HL-60/S4 treated with phorbol 12-myristate 13-acetate at 8.2 ng/mL for 4 days and 3 days (cell line): Measurements from ENCODE around the gene C16orf74.

Experiments used
- in situ Hi-C: fragments of 300-500 bp; cut with MboI; formaldehyde crosslinking; loops from 2 replicates; pipeline ENCODE4 v1.15.0; 2022; ENCODE audit warnings: low sequenced_read_pairs

The C16orf74 gene

DNA sequence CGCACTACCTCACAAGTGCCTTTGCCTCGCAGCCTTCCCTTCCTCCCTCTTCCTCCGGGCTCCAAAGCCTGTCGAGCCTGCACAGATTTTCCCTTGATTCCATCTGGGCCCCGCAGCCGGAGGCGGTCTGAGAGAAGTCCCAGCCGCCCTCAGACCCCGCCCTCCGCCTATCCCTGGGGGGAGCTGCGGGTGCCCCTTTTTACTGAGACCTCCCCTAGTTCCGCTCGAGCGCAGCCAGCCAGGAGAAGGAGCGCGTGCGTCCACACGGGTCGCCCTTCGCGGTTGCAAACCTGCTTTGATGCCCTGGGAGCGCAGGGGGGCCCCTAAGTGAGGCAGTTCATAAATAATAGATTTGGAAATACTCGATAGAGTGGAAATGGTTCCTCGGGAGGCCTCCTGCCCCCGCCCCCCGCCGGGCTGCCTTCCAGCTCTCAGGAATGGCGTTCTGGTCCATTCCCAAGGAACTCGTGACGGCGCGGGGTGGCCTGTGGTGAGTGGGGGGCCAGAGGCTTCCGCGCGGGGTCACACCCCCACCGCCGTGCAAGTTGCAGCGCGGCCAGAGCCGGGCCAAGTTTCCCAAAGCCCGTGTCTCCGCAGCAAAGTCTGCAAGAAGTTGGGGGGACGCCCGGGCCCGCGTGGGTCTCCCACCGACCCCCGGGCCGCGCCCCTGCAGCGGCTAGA, 610 bp downstream of the C16orf74 start:
- in situ Hi-C loops: no loop called here

DNA sequence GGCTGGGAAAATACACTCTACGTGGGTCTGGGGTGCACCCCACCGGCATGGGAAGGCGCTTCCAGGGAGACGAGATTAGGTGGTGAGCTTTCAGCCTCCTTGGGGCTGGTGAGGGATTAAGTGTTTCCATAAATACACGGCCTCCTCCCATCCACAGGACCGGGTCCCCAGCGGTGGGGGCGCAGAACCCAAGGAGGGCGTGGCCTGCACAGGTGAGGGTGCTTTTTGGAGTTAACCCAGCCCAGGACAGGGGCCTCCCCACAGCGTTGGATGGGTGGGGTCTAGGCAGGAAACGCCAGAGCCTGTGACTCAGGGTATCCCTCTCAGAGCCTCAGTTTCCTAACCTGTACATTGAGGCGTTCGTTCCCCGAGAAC, 1.1 kb downstream of the C16orf74 start:
- in situ Hi-C loops: no loop called here

DNA sequence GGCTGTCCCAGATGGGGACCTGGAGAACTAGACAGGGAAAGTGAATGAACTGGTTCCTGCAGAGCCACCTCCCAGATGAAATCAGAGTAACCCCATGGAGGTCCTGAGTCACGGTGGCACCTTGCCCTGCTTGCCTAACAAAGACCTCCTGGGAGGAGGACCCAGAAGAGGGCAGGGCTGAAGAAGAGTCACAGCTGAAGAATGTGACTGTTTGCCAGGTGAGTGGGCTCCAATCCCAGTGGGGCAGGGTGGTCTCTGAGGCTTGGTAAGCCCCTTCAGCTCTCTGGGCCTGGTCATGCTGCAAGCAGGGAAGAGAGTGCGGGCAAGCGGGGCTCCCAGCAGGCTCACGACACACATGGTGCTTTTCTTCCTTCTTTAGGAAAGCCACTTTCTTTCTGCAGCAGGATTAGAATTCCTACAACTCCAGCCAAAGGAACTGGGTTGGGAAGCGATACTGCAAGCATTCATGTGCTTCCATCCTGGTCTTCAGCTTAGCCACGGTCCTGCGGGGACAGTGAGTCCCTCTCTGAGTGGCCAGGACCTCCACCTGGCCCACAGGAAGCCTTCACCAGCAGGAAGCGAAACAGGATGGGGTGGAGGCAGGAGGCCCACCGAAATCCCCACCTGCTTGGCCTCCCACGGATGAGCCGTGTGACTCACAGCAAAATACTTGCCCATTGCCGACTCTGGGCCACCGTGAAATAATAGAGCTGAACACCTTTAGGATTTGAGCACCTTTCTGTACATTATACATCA, 4.3 kb downstream of the C16orf74 start:
- in situ Hi-C loops: no loop called here

DNA sequence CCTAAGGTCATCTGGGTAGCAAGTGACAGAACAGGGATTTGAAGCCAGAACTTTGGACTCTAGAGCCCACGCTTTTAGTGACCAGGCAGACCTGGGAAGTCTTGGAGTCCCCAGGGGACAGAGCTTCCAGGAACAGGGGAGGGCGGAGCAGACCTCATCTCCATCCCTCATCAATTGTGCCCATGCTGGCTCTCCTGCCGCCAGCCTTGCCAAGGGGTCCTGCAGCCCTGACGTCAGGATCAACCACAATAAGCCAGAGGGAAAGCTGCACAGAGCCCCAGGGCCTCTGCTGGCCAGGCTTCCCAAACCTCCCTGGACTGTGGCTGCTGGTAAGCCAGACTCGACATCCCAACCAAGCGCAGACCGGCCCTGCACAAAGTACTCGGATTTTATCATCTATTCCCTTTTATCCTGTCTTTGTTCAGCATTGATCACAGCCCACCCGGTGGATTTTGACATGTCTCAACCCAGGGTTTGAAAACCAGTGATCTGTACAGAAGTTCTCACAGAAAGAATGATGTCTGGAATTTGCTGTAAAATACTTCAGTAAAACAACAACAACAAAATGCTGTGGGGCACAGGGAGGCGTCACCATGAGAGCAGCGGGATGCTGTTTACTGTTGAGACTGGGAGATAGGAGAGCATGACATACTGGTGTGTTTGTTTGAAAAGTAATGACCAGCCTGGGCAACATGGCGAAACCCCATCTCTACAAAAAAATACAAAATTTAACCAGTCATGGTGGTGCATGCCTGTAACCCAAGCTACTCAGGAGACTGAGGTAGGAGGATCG, 11.8 kb downstream of the C16orf74 start:
- in situ Hi-C loops: no loop called here

DNA sequence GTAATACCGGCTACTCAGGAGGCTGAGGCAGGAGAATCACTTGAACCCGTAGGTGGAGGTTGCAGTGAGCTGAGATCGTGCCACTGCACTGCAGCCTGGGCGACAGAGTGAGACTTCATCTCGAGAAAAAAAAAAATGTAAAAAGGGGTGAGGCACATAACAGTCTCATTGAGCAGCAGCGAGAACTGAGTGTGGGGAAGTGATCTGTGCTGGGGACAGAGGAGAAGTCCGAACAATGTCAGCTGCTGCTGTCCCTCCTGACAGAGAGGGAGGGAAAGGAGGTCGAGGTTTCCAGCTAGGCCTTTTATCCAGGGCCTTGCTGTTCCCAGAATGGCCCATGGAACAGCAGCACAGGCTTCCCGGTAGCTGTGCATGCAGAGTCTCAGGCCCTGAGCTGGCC, 14.0 kb downstream of the C16orf74 start:
- in situ Hi-C loops: no loop called here

DNA sequence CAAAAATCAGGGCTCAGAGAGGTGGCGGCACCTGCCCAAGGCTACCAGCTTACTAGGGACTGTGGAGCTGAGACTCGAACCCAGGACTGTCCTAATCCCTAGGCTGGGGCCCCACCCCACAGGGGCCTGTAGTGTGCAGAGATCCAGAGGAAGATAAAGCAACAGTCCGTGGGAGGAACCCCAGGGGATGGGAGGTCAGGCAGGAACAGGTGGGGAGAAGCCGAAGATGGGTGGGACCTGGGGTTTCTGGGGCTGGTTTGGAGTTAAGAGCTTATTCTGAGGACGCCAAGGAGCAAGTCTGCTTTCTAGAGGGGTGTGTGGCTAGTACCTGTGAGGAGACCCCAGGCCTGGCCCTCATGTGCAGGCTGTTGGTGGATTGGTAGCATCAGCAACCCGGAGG, 14.9 kb downstream of the C16orf74 start:
- in situ Hi-C loops: no loop called here

DNA sequence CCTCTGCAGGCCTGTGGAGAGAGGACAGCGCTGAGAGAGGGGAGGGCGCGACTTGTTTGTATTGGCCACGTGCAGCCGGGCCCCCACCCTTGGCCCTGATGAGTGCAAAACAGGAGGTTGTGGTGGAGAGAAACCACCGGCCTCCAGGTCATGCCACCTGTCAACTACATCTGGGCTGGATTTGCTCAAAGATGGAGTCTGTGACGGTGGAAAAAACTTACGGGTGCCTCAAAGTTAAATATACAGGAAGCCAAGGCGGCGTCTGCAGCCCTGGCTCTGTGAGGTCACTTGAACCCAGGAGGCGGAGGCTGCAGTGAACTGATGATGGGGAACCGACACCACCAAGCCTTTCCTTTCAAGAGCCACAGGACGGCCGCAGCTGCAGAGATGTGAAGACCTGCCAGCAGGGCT, 15.7 kb downstream of the C16orf74 start:
- in situ Hi-C loops: no loop called here

DNA sequence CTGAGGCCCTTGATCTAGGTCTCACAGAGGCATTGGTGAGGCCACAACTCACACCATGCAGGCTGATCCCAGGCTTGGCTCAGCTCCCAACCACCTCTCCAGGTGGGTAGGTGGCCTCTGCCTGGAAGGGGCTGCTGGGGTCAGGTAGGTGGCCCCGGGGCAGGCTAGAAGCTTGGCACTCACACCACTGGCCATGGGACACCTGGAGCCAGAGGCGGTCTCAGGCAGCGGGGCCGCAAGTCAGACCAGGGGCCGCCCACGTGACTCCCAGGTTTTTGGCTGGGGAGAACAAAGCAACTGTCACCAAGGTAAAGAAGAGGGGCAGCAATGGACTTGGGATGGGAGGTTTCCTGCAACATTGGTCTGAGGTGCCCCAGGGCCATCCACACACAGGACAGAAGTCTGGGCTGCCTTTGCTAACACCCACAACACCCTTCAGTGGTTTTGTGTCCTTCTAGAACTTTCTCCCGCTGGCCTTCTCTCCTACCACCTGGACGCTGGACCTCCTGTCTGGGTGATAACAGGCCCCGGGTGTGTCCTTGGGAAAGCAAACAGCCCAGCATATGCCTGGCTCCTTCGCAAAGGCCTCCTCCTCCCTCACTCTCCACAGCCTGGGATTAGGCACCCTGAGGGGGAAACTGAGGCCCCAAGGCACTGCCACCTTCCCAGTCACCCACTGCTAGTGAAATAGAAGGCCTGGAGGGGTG, 16.4 kb downstream of the C16orf74 start:
- in situ Hi-C loops: no loop called here

DNA sequence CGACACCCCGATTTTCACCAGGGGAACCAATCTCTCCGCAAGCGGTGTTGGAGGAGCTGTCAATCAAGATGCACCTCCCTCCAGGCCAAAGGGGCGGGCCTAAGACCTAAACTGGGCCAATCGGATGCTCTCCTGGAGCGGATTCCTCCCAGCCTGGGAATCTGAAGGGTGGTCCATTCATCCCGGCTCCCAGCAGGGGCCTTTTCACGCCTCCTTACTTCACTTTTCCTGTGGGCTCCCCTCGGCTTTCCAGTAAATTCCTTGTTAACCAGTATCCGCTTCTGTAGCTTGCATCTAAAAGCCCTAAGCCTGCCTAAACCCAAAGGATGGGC, 17.1 kb downstream of the C16orf74 start:
- in situ Hi-C loops: no loop called here

DNA sequence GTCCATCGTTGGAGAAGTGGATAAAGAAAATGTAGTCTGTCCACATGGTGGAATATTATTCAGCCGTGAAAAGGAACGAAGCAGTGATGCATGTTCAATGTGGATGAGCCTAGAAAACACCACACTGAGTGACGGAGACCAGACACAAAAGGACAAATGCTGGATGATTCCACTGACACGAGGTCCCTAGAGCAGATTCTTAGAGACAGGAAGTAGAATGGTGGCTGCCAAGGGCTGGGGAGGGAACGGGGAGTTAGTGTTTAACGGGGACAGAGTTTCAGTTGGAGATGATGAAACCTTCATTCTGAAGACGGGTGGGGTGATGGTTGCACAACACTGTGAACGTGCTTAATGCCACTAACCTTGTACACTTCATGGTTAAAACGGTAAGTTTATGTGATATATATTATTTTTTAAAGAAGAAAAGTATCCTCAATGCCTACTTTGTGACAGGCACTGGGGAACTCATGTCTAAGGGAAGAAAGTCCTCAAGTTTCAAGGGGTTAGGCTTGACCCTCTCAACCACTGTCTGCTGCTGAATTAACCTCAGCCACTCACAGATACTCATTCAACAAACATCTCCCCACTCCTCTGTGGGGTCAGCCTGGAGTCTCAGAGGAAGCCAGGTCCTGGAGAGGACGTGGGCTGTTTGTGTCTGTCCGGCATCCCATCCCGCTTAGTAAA, 17.6 kb downstream of the C16orf74 start:
- in situ Hi-C loops: no loop called here

DNA sequence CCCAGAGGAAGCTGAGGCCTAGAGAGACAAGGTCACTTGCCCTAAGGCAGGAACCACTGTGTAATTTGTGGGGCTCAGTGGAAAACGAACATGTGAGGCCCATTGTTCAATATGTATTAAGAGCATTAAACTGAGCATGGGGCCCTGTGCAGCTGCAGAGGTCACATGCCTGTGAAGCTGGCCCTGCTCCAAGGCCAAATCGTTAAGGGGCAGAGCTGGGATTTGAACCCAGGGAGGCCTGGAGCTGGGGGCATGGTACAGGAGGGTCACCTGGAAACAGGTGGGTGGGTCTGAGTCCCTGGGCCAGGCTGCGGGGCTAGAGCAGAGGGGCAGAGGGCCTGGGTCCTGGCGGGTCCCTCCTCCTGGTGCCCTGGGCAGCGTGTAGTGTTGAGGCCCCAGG, 19.7 kb downstream of the C16orf74 start:
- in situ Hi-C loops: no loop called here

DNA sequence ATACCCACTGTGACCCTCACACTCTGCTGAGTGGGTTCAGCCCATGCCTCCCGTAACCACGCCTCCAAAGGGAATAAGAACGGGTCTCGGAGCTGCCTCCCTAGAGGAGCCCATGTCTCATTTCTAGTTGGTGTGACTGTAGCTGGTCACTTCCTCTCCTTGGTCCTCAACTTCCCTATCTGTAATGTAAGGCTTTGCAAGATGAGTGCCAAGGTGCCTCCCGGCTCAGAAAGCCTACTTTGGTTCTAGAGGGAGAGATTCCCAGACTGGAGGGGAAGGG, 20.8 kb downstream of the C16orf74 start:
- in situ Hi-C loops: no loop called here

DNA sequence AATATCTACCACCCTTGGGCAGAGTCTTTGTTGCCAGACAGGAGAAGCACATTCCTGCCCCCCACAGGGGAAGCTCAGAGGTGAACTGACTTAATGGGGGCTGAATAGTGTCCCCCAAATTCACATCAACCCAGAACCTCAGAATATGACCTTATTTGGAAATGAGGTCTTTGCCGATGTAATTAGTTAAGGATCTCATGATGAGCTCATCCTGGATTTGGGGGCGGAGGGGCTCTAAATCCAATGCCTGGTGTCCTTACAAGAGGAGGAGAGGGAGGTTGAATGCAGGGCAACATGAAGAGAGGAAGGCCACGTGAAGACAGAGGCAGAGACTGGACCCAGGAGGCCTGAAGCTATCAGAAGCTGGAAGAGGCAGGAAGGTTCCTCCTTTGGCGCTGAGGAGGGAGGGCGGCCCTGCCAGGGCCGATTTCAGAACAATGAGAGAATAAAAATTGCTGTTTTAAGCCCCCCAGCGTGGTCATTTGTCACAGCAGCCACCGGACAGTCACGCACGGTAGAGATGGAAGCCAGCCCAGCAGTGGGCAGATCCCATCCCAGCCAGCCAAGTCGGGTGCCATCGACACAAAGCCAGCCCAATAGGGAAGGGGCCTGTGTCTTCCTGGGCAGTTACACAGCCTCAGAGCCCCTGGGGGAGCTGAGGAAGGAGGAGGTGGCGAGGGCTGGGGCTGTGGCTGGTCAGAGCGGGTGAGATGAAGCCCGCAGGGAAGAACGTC, 21.3 kb downstream of the C16orf74 start:
- in situ Hi-C loops: no loop called here

DNA sequence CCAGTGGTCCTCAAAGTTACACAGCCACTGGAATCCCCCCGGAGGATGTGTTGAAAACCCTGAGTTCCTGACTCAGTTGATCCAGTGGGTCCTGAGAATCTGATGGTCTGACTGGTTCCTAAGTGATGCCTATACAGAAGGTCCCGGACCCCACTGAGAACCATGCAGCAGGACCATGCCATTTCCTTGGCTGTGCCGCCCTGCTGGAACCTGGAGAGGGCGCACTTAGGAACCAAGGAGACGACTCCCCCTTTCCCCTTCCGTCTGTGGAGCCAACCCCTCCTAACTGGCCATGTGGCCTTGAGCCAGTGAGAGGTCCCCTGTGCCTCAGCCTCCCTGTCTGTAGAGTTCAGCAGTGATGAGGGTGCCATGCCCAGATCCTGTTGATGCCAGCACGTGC, 22.0 kb downstream of the C16orf74 start:
- in situ Hi-C loops: no loop called here

DNA sequence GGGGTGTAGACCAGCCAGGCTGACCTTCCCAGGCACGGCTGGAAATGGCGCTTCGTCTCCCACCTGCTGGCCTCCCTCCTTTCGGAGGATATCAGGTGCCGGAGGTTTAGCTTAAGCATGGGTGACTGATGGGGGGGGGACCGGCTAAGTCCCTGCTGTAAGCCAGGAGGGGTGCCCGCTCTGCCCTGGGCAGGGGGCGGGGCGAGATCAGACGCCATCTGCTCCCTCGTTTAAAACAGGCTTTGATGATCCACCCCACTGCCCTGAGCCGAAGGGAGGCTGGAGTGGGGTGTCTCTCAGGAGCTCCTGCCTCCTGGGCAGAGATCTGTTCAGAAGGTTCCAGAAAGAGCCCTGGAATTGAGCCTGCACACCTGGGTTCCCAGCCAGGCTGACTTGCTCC, 26.0 kb downstream of the C16orf74 start:
- in situ Hi-C loops: no loop called here

DNA sequence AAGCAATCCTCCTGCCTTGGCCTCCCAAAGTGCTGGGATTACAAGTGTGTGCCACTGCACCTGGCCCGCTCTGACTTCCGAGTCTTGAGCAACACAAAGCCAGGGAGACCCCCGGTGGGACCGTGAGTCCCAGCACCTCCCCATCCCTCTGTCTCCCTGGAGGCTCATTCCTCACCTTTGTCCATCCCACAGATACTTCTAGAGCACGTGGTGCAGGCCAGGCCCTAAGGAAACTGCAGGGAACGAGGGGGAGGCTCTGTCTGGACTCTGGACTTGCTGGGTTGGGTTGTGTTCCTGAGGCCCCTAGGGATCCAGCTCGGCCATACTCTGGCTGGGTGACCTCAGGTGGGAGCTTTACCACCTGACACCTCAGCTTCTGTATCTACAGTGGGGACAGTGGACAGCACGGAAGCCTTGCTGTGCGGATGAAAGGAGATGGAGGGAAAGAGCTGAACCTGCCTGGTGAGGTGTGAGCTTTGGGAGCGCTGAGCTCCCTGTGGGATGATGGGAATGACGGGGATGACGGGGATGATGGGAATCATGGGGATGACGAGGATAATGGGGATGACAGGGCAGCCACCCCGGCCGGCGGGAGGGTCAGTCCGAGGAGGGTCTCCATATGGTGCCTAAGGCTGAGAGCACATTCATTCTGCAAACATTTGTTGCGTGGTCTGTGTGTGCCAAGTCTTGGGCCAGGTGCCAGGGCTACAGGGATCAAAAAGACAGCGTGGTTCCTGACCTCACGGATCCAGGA, 26.6 kb downstream of the C16orf74 start:
- in situ Hi-C loops: no loop called here

DNA sequence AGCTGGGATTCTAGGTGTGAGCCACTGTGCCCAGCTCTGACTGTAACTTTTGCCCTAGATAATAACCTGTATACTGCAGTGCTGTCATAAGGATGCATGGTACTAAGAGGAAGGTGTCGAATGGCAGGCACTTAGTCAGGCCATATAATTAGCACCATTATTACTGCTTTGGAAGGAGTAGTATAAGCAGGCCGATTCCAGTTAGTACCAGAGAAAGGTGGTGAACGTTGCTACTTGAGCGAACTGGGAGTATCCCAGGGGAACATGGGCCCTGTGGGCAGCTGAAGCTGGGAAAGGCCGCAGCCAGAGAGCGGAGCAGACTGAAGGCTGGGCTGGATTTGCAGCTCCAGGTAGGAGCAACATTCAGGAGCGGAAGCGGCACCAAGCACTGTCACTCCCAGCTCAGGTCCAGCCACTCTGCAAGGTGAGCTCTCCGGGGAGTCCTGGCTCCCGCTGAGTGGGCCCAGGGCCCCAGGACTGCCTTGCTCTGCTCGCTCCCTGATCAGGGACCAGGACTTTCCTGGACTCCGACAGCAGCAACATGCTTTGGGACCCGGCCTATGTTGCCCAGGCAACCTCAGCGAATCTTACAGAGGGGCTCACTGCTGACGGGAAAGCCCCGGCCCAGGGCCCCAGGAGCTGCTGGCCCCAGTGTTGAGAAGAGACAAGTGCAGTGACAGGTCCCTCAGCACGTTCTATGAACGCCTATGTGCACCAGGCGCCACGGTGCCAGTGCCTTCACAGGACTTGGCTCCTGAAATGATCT, 28.6 kb downstream of the C16orf74 start:
- in situ Hi-C loops: no loop called here

DNA sequence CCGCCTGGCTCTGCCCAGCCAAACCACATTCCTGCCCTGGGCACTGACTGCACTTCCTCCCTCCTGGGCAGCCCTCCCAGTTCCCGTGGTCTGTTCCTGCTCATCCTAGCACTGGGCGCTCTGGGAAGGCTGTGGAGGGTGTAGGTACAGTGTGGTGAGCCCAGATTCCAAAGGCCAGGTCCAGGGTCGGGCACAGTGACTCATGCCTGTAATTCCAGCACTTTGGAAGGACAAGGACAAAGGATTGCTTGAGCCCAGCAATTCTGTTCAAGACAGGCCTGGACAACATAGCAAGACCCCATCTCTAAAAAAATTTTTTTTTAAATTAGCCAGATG, 30.6 kb downstream of the C16orf74 start:
- in situ Hi-C loops: no loop called here
